ENCODE data around the gene SLC7A6. TPM values are rescaled to one million over a fixed set of nuclear protein-coding genes. Genes with fewer than 3 reads are reported as not detected.

The SLC7A6 gene
- total RNA-seq, 1 experiment from 2014 or later: 28.5 TPM

GRCh38 chr16:68229431-68230175 is 34.7 kb upstream of the SLC7A6 start:
- H3K79me2 ChIP-seq (ENCODE audit: insufficient read depth, low read length): peaks cover 27% of the 10 kb centered on the region
- ChIA-PET RAD21 (ENCODE audit: low non-redundant PET in 1 of 2, low total read pairs in 2 of 2, uncharacterized antibody in 2 of 2, unreplicated experiment in 2 of 2) (interaction anchor here in 1 of 2 experiments (1.0 kb wide), 1 partner anchor 136 kb away, joined by 4 read pairs; no protein-coding TSS in a partner anchor), POLR2A (no interaction called here), CTCF (interaction anchor here (0.5 to 1.0 kb wide), 2 partner anchors 108 to 136 kb away, joined by 3 to 6 read pairs; no protein-coding TSS in a partner anchor)
- BruUV-seq (replicated peaks): no TSS peak
- H3K27ac ChIP-seq (ENCODE audit: low read depth, low read length): no peak overlapping the region
- H3K36me3 ChIP-seq (ENCODE audit: control insufficient read depth in 1 of 2, insufficient read depth in 2 of 2, low read length in 2 of 2): peaks cover 18 to 51% of the 10 kb centered on the region in 2 experiments; a peak in 3 of 4 replicates
- intact Hi-C loops (cut with micrococcal nuclease): loop anchor here (1.0 to 10.0 kb wide), 7 partner anchors 135 to 705 kb away; partner anchors contain the start of genes NRN1L and RIPOR1
- no peaks in the 10 kb centered on the region for H3K9me3 ChIP-seq (ENCODE audit: control insufficient read depth in 1 of 2, insufficient read depth in 1 of 2, low read depth in 1 of 2, low read length in 2 of 2)
- H3K9ac ChIP-seq (ENCODE audit: low read length): no peak overlapping the region
- H3K9me2 ChIP-seq (ENCODE audit: insufficient read depth): no peaks in the 10 kb centered on the region
- TF ChIP-seq CTCF (IDR thresholded peaks at IDR 0.05 in 2 of 3, conservative IDR thresholded peaks at IDR 0.05 in 1 of 3; ENCODE audit: borderline replicate concordance in 1 of 3, insufficient read depth in 1 of 3, low read depth in 2 of 3, low read length in 2 of 3) (peak in 2 of 3 experiments; percentile 92 to 93; a peak in 4 of 6 replicates), SP1 (IDR thresholded peaks at IDR 0.05; ENCODE audit: low read depth) (no peak)
- H3K4me2 ChIP-seq (ENCODE audit: low read length): no peak overlapping the region
- H3K27me3 ChIP-seq (ENCODE audit: insufficient read depth, low read length): no peaks in the 10 kb centered on the region
- no peak for DNase-seq (ENCODE audit: low read depth, low spot score)
- peaks cover 16% of the 10 kb centered on the region in 2 experiments for H3K4me1 ChIP-seq (ENCODE audit: control insufficient read depth in 1 of 2, insufficient read depth in 2 of 2, low read length in 2 of 2)
- ATAC-seq: peak; percentile 15
- no peak overlapping the region for H2AFZ ChIP-seq (ENCODE audit: low read depth, low read length, poor library complexity, severe bottlenecking)
- peaks cover 2% of the 10 kb centered on the region; the same call in 1 of the 2 replicates for H4K20me1 ChIP-seq (ENCODE audit: insufficient read depth)
- no peak overlapping the region for H3K4me3 ChIP-seq (replicated peaks in 1 of 2; ENCODE audit: low read depth in 1 of 2, low read length in 2 of 2)

- no TSS peak for BruUV-seq (replicated peaks)
- DNase-seq (ENCODE audit: low read depth, low spot score): no peak
- CTCF ChIA-PET: interaction anchor here (0.5 to 1.0 kb wide), 2 partner anchors 109 to 136 kb away, joined by 3 to 6 read pairs; no protein-coding TSS in a partner anchor
- TF ChIP-seq MAX (IDR thresholded peaks at IDR 0.05) (no peak), CTCF (IDR thresholded peaks at IDR 0.05 in 2 of 3, conservative IDR thresholded peaks at IDR 0.05 in 1 of 3; ENCODE audit: borderline replicate concordance in 1 of 3, insufficient read depth in 1 of 3, low read depth in 2 of 3, low read length in 2 of 3) (no peak), EZH2 (IDR thresholded peaks at IDR 0.05) (no peak), ATF3 (IDR thresholded peaks at IDR 0.05) (no peak), JUND (IDR thresholded peaks at IDR 0.05) (no peak)
- Histone ChIP-seq H4K20me1 (ENCODE audit: insufficient read depth) (peaks cover 4% of the 10 kb centered on the region; the same call in 1 of the 2 replicates), H3K4me1 (ENCODE audit: control insufficient read depth in 1 of 2, insufficient read depth in 2 of 2, low read length in 2 of 2) (peaks cover 19% of the 10 kb centered on the region in 2 experiments), H3K9ac (ENCODE audit: low read length) (no peak overlapping the region), H3K79me2 (ENCODE audit: insufficient read depth, low read length) (peaks cover 32% of the 10 kb centered on the region), H2AFZ (ENCODE audit: low read depth, low read length, poor library complexity, severe bottlenecking) (no peak overlapping the region), H3K4me3 (replicated peaks in 1 of 2; ENCODE audit: low read depth in 1 of 2, low read length in 2 of 2) (no peak overlapping the region), H3K27me3 (ENCODE audit: insufficient read depth, low read length) (no peaks in the 10 kb centered on the region), H3K9me3 (ENCODE audit: control insufficient read depth in 1 of 2, insufficient read depth in 1 of 2, low read depth in 1 of 2, low read length in 2 of 2) (no peaks in the 10 kb centered on the region), H3K27ac (ENCODE audit: low read depth, low read length) (no peak overlapping the region), H3K4me2 (ENCODE audit: low read length) (no peak overlapping the region), H3K9me2 (ENCODE audit: insufficient read depth) (no peaks in the 10 kb centered on the region), H3K36me3 (ENCODE audit: control insufficient read depth in 1 of 2, insufficient read depth in 2 of 2, low read length in 2 of 2) (peaks cover 18 to 51% of the 10 kb centered on the region in 2 experiments; a peak in 3 of 4 replicates)
- intact Hi-C loops (cut with micrococcal nuclease): loop anchor here (10.0 kb wide), 1 partner anchor 705 kb away; the partner anchor contains the start of gene RIPOR1
- POLR2A ChIA-PET: no interaction called here
- RAD21 ChIA-PET (ENCODE audit: low non-redundant PET in 1 of 2, low total read pairs in 2 of 2, uncharacterized antibody in 2 of 2, unreplicated experiment in 2 of 2): interaction anchor here in 1 of 2 experiments (1.0 kb wide), 1 partner anchor 136 kb away, joined by 4 read pairs; no protein-coding TSS in a partner anchor
- ATAC-seq: no peak
These were observed 34.2 kb upstream of the SLC7A6 start for GRCh38 chr16:68230176-68230571.

All from HCT116 (cell line).